IMR-90 (cell line): ENCODE data around the gene CDKL5. TPM values are rescaled to one million over a fixed set of nuclear protein-coding genes. Genes with fewer than 3 reads are reported as not detected.

Experiments used
- ATAC-seq: fragments of 200-7000 bp; cut with Tn5 transposase; 2 replicates; pipeline ENCODE4 v1.9.1; 2020; ENCODE audit warnings: low read depth, mild to moderate bottlenecking, moderate library complexity
- BruUV-seq: library from RNA; stranded (reverse); fragments of 400-500 nt; replicated peaks from 2 replicates; lab custom pipeline; 2021; lab: Mats Ljungman, UMichigan
- CTCF ChIA-PET: fragments of 300-600 bp; formaldehyde crosslinking; extraction: SDS; loops from one replicate; lab custom pipeline; 2021; ENCODE audit warnings: antibody characterized with exemption; lab: Yijun Ruan, JAX
- POLR2A ChIA-PET: fragments of 300-600 bp; sonication (Branson Sonifier 250); formaldehyde crosslinking; loops from one replicate; lab custom pipeline; 2022; ENCODE audit warnings: antibody characterized with exemption; ENCODE audit not compliant: unreplicated experiment; lab: Charles Lee
- DNase-seq: peaks from one replicate; pipeline ENCODE4 v3.0.0; 2013
- H2AFZ ChIP-seq: replicated peaks from 2 replicates; pipeline ENCODE3; 2013; ENCODE audit warnings: low read length, mild to moderate bottlenecking; ENCODE audit not compliant: poor library complexity
- H2AK5ac ChIP-seq: 2 replicates; pipeline ENCODE4 v1.6.1; 2013; ENCODE audit warnings: low read depth, low read length, inconsistent platforms
- H2AK9ac ChIP-seq: replicated peaks from 2 replicates; pipeline ENCODE3; 2013; ENCODE audit warnings: mild to moderate bottlenecking, low read depth, low read length, moderate library complexity; ENCODE audit not compliant: poor library complexity
- H2BK120ac ChIP-seq: 2 replicates; pipeline ENCODE4 v1.6.1; 2013; ENCODE audit warnings: low read depth, low read length, inconsistent platforms
- H2BK15ac ChIP-seq: 3 replicates; pipeline ENCODE4 v1.6.1; 2013; ENCODE audit warnings: low read depth, low read length, inconsistent platforms
- H2BK20ac ChIP-seq: 2 replicates; pipeline ENCODE4 v1.6.1; 2013; ENCODE audit warnings: low read depth, mild to moderate bottlenecking, inconsistent platforms, low read length, moderate library complexity
- H2BK5ac ChIP-seq: 2 replicates; pipeline ENCODE4 v1.6.1; 2013; ENCODE audit warnings: mild to moderate bottlenecking, low read depth, low read length, inconsistent platforms; ENCODE audit not compliant: poor library complexity, severe bottlenecking
- H3K14ac ChIP-seq: replicated peaks from 2 replicates; pipeline ENCODE4 v1.6.1; 2013; ENCODE audit warnings: low read depth, low read length, inconsistent platforms
- H3K18ac ChIP-seq: 2 replicates; pipeline ENCODE4 v1.6.1; 2013; ENCODE audit warnings: low read depth, low read length, control low read depth
- H3K23ac ChIP-seq: 2 replicates; pipeline ENCODE4 v1.6.1; 2013; ENCODE audit warnings: low read depth, low read length, inconsistent platforms
- H3K27ac ChIP-seq: 2 replicates; pipeline ENCODE4 v1.5.1; 2013; ENCODE audit warnings: mild to moderate bottlenecking, control low read depth, low read length; ENCODE audit not compliant: insufficient read depth
- H3K27me3 ChIP-seq: 2 replicates; pipeline ENCODE4 v1.6.1; 2013; ENCODE audit warnings: low read length; ENCODE audit not compliant: control insufficient read depth, insufficient read depth
- H3K36me3 ChIP-seq: 2 replicates; pipeline ENCODE4 v1.6.1; 2013; ENCODE audit warnings: low read length, mixed read lengths; ENCODE audit not compliant: control insufficient read depth, insufficient read depth
- H3K4ac ChIP-seq: 2 replicates; pipeline ENCODE4 v1.6.1; 2013; ENCODE audit warnings: low read depth, low read length, inconsistent platforms
- H3K4me1 ChIP-seq: 2 replicates; pipeline ENCODE4 v1.6.1; 2013; ENCODE audit warnings: low read length, mixed read lengths; ENCODE audit not compliant: control insufficient read depth, insufficient read depth
- H3K4me2 ChIP-seq: 2 replicates; pipeline ENCODE4 v1.6.1; 2013; ENCODE audit warnings: low read depth, mild to moderate bottlenecking, control low read depth, low read length, moderate library complexity
- H3K4me3 ChIP-seq: 2 replicates; pipeline ENCODE4 v1.5.1; 2013; ENCODE audit warnings: low read depth, mild to moderate bottlenecking, control low read depth, low read length, moderate library complexity; ENCODE audit not compliant: insufficient read depth
- H3K56ac ChIP-seq: 2 replicates; pipeline ENCODE4 v1.6.1; 2013; ENCODE audit warnings: low read length, inconsistent platforms; ENCODE audit not compliant: insufficient read depth; ENCODE audit errors: extremely low read depth
- H3K79me1 ChIP-seq, 2 experiments: 2 replicates each; pipeline ENCODE4 v1.6.1; 2013; ENCODE audit warnings: low read length in 2 of 2, inconsistent platforms in 1 of 2, low read depth in 1 of 2
- H3K9ac ChIP-seq: 2 replicates; pipeline ENCODE4 v1.6.1; 2013; ENCODE audit warnings: low read depth, low read length, control low read depth
- H3K9me1 ChIP-seq: 2 replicates; pipeline ENCODE4 v1.6.1; 2013; ENCODE audit warnings: low read length, inconsistent platforms; ENCODE audit not compliant: insufficient read depth
- H3K9me3 ChIP-seq: 2 replicates; pipeline ENCODE4 v1.6.1; 2013; ENCODE audit warnings: low read length; ENCODE audit not compliant: control insufficient read depth, insufficient read depth
- H4K20me1 ChIP-seq: 2 replicates; pipeline ENCODE4 v1.6.1; 2013; ENCODE audit warnings: low read length, inconsistent platforms; ENCODE audit not compliant: insufficient read depth
- H4K5ac ChIP-seq: 2 replicates; pipeline ENCODE4 v1.6.1; 2013; ENCODE audit warnings: mild to moderate bottlenecking, low read depth, low read length, control low read depth
- H4K8ac ChIP-seq, 2 experiments: 2 replicates each; pipeline ENCODE4 v1.6.1; 2013; ENCODE audit warnings: low read depth in 2 of 2, low read length in 2 of 2, control low read depth in 1 of 2, inconsistent platforms in 1 of 2
- H4K91ac ChIP-seq: 2 replicates; pipeline ENCODE4 v1.6.1; 2013; ENCODE audit warnings: low read depth, low read length, inconsistent platforms; ENCODE audit not compliant: insufficient read depth
- BHLHE40 ChIP-seq: fragments of 150-350 bp; IDR thresholded peaks from 2 replicates; pipeline ENCODE4 v1.6.1; 2016; ENCODE audit warnings: mild to moderate bottlenecking, low read depth, low read length
- CEBPB ChIP-seq: IDR thresholded peaks from 2 replicates; pipeline ENCODE4 v1.6.1; 2012; ENCODE audit warnings: low read depth, low read length, improper control_type of control experiment
- CHD1 ChIP-seq: IDR thresholded peaks from 2 replicates; pipeline ENCODE4 v1.6.1; 2012; ENCODE audit warnings: low read depth, low read length, improper control_type of control experiment
- MAFK ChIP-seq: IDR thresholded peaks from 2 replicates; pipeline ENCODE4 v1.6.1; 2012; ENCODE audit warnings: low read depth, low read length, improper control_type of control experiment
- MXI1 ChIP-seq: IDR thresholded peaks from 2 replicates; pipeline ENCODE4 v1.6.1; 2012; ENCODE audit warnings: low read depth, mild to moderate bottlenecking, low read length, moderate library complexity, borderline replicate concordance
- NFE2L2 ChIP-seq: fragments of 150-350 bp; IDR thresholded peaks from 2 replicates; pipeline ENCODE4 v1.6.1; 2016; ENCODE audit warnings: low read depth, mild to moderate bottlenecking, low read length
- RAD21 ChIP-seq: IDR thresholded peaks from 2 replicates; pipeline ENCODE4 v1.6.1; 2012; ENCODE audit warnings: low read length, improper control_type of control experiment
- SMC3 ChIP-seq: fragments of 150-350 bp; IDR thresholded peaks from 2 replicates; pipeline ENCODE4 v1.6.1; 2016; ENCODE audit warnings: low read depth, mild to moderate bottlenecking, antibody characterized with exemption, low read length, moderate library complexity
- WGBS, 2 experiments: methylation state at CpG; one replicate each; pipeline versions ENCODE4 v1.1.5 to v1.1.7; 2013; ENCODE audit warnings: missing lambda C conversion rate in 2 of 2; ENCODE audit not compliant: insufficient read length in 1 of 2; ENCODE audit errors: extremely low coverage in 2 of 2; 5-methylcytosine and 5-hydroxymethylcytosine counted together
- dilution Hi-C: fragments of 300-500 bp; cut with HindIII; formaldehyde crosslinking; loops from one replicate; pipeline ENCODE4 v1.14.3; 2018; ENCODE audit warnings: low sequenced_read_pairs; ENCODE audit not compliant: unreplicated experiment
- in situ Hi-C: fragments of 300-500 bp; cut with MboI; formaldehyde crosslinking; loops from 3 replicates; pipeline ENCODE4 v1.14.3; 2019; ENCODE audit warnings: low sequenced_read_pairs, inconsistent platforms, mixed read lengths
- intact Hi-C: fragments of 100-400 bp; cut with micrococcal nuclease; formaldehyde crosslinking; loops from 2 replicates; pipeline ENCODE4 v1.10.0; 2022
- polyA plus RNA-seq, 3 experiments: library from polyadenylated mRNA; depleted of rRNA; stranded (reverse); fragments of >200 nt; gene quantifications; 2 replicates each; pipeline ENCODE4 v1.2.3, GENCODE V29; 2012; ENCODE audit warnings: low replicate concordance in 1 of 3
- total RNA-seq: library from RNA; depleted of rRNA; stranded (reverse); fragments of >200 nt; gene quantifications from 2 replicates; pipeline ENCODE4 v1.2.3, GENCODE V29; 2012
- TF ChIP-seq, protein P1 (sequence below): fragments of 150-350 bp; IDR thresholded peaks from 2 replicates; pipeline ENCODE4 v1.6.1; 2017; ENCODE audit warnings: mild to moderate bottlenecking, antibody characterized with exemption, low read length, low read depth
- TF ChIP-seq, protein P2 (sequence below): fragments of 150-350 bp; IDR thresholded peaks from 2 replicates; pipeline ENCODE4 v1.6.1; 2016; ENCODE audit warnings: low read depth, mild to moderate bottlenecking, low read length, moderate library complexity, borderline replicate concordance

Gene CDKL5
- total and polyA plus RNA-seq, 2 of the 4 experiments (the other 2 are of a cell fraction) = 3.5 to 9.7 TPM

DNA sequence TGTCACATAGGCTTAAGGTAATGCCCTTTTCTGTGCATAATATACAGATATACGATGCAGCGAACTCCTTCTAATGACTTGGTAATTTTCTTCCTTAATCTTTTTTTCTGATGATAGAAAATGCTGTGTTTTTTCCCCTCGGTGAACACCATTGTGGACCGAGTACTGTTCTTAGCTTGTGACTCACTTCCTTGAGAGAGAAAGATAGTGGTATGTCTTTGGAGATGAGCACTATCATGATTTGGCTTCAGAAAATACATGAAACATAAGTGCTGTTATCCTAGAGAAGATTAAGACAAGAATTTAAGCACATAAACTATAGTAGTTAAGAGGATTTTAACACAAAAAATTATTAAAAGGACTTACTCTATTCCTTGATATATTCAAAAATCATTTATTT, 182.6 kb downstream of the CDKL5 start:
- no peak overlapping the region for H3K4me3 ChIP-seq
- dilution Hi-C loops (no loop called here), intact Hi-C loops (no loop called here), in situ Hi-C loops (no loop called here)
- no peak overlapping the region for H3K4me2 ChIP-seq
- H2BK15ac ChIP-seq = no peak overlapping the region
- DNase-seq (peak; percentile 20), ATAC-seq (no peak)
- WGBS, 2 experiments = no CpG with 5 or more reads among the region's 4 CpGs
- ChIA-PET CTCF (interaction anchor here (0.5 kb wide), 1 partner anchor 406 kb away, joined by 3 read pairs; no protein-coding TSS in a partner anchor), POLR2A (no interaction called here)
- no peaks in the 10 kb centered on the region for H3K27me3 ChIP-seq
- no peak overlapping the region for H3K14ac ChIP-seq
- H3K4me1 ChIP-seq = no peaks in the 10 kb centered on the region
- H3K9me3 ChIP-seq = no peaks in the 10 kb centered on the region
- H3K27ac ChIP-seq = no peak overlapping the region
- no peak overlapping the region for H2BK120ac ChIP-seq
- H3K36me3 ChIP-seq = peaks cover 14% of the 10 kb centered on the region; the same call in 1 of the 2 replicates
- H4K91ac ChIP-seq = no peak overlapping the region
- no peak overlapping the region for H2BK20ac ChIP-seq
- no peak overlapping the region for H2AK9ac ChIP-seq
- no peak overlapping the region for H2AK5ac ChIP-seq
- no TSS peak for BruUV-seq
- H2AFZ ChIP-seq = no peak overlapping the region
- H3K9ac ChIP-seq = no peak overlapping the region
- no peak overlapping the region for H3K4ac ChIP-seq
- H3K9me1 ChIP-seq = 0 out of 2 replicates have a peak, but pooled peaks cover 3% of the 10 kb centered on the region
- TF ChIP-seq, protein P1, sequence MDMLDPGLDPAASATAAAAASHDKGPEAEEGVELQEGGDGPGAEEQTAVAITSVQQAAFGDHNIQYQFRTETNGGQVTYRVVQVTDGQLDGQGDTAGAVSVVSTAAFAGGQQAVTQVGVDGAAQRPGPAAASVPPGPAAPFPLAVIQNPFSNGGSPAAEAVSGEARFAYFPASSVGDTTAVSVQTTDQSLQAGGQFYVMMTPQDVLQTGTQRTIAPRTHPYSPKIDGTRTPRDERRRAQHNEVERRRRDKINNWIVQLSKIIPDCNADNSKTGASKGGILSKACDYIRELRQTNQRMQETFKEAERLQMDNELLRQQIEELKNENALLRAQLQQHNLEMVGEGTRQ = no peak
- TF ChIP-seq MAFK = no peak
- no peak for TF ChIP-seq SMC3
- TF ChIP-seq RAD21 = no peak
- no peak for TF ChIP-seq CEBPB
- TF ChIP-seq, protein P2, sequence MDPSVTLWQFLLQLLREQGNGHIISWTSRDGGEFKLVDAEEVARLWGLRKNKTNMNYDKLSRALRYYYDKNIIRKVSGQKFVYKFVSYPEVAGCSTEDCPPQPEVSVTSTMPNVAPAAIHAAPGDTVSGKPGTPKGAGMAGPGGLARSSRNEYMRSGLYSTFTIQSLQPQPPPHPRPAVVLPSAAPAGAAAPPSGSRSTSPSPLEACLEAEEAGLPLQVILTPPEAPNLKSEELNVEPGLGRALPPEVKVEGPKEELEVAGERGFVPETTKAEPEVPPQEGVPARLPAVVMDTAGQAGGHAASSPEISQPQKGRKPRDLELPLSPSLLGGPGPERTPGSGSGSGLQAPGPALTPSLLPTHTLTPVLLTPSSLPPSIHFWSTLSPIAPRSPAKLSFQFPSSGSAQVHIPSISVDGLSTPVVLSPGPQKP = no peak
- no peak for TF ChIP-seq MXI1
- no peak for TF ChIP-seq NFE2L2
- TF ChIP-seq CHD1 = no peak
- no peak for TF ChIP-seq BHLHE40
- no peak overlapping the region for H2BK5ac ChIP-seq
- H3K18ac ChIP-seq = no peak overlapping the region
- no peaks in the 10 kb centered on the region for H3K79me1 ChIP-seq
- H3K23ac ChIP-seq = no peak overlapping the region
- H4K20me1 ChIP-seq = no peaks in the 10 kb centered on the region
- H4K5ac ChIP-seq = no peak overlapping the region
- no peak overlapping the region for H3K56ac ChIP-seq
- H4K8ac ChIP-seq = no peak overlapping the region
